Mononuclear cell (primary cell): ENCODE measurements around the gene C1R. TPM values are rescaled to one million over a fixed set of nuclear protein-coding genes. Genes with fewer than 3 reads are reported as not detected.

Experiments
- H3K27me3 ChIP-seq: 2 replicates; pipeline ENCODE4 v1.6.0; 2011; ENCODE audit warnings: low read length, control low read depth; ENCODE audit not compliant: insufficient read depth
- H3K4me1 ChIP-seq: 2 replicates; pipeline ENCODE4 v1.5.1; 2011; ENCODE audit warnings: mild to moderate bottlenecking, low read length, control low read depth; ENCODE audit not compliant: insufficient read depth
- H3K4me3 ChIP-seq: 2 replicates; pipeline ENCODE4 v1.5.1; 2011; ENCODE audit warnings: mild to moderate bottlenecking, low read length, moderate library complexity
- H3K9me3 ChIP-seq: 2 replicates; pipeline ENCODE4 v1.5.1; 2011; ENCODE audit warnings: low read depth, mild to moderate bottlenecking, control low read depth, low read length
- total RNA-seq: library from RNA; depleted of rRNA; stranded (reverse); fragments of >200 nt; gene quantifications from one replicate; pipeline ENCODE4 v1.2.3, GENCODE V29; 2012

Gene C1R
- total RNA-seq, 1 donor, result 1.4 TPM

DNA sequence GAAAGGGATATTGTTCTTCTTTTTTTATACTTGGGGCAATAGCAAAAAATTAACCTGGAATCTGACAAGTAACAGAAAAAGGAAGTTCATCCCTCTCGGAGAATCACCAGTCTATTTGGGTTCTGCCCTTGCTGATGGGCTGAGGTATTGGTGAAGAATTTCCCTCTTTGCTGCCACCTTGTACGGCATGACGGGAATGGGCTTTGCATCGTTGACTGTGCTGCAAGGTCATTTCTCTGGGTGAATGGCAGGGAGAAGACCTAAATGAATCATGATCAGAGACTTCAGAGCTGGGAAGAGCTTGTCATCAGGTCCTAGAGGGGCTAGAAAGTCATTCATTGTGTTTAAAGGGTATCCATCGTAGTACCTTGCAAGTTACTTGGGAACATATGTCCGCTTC lies 19.7 kb downstream of the C1R start:
- no peaks in the 10 kb centered on the region for H3K4me1 ChIP-seq
- no peaks in the 10 kb centered on the region for H3K27me3 ChIP-seq
- no peak overlapping the region for H3K4me3 ChIP-seq
- no peaks in the 10 kb centered on the region for H3K9me3 ChIP-seq

- Histone ChIP-seq H3K4me1 (no peaks in the 10 kb centered on the region), H3K4me3 (no peak overlapping the region), H3K9me3 (no peaks in the 10 kb centered on the region), H3K27me3 (no peaks in the 10 kb centered on the region)
Observed at GRCh38 chr12:7072035-7072434, 20.2 kb downstream of the C1R start.

DNA sequence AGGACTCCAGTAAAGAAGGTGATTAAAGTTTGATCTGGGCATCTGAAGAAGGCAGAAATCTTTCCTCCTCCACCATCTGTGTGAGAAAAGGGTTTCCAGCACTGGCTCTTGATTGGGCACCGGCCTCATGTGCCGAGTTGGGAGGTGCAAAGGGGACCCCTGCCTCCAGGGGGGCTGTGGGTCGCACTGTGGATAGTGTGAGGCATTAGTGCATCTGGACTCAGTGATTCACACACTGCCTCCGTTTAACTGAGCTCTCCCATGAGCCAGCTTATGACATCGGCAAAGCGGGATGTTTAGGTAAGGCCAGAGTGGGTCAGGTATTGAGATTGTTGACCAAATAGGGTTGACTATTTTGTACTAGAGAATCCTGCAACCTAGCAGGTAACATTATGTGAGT lies 22.9 kb downstream of the C1R start:
- no peaks in the 10 kb centered on the region for H3K27me3 ChIP-seq
- H3K4me3 ChIP-seq, result no peak overlapping the region
- H3K4me1 ChIP-seq, result no peaks in the 10 kb centered on the region
- no peaks in the 10 kb centered on the region for H3K9me3 ChIP-seq

DNA sequence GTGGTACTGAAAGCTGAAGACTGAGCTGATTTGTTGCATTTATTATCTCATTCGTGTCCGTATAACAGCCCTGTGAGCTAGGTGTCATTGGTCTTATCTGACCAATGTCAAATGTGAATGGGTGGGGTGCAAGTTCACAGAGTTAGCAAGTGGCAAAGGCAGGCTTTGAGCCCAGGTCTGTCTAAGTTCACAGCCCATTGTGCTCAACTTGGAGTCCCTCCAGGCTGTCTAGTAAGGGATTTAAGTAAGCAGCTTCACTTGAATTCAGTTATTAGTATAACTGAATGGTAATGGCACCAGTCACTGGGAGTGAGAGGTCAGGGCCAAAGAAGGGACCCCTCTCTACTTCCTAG lies 23.3 kb downstream of the C1R start:
- Histone ChIP-seq H3K4me3 (no peak overlapping the region), H3K27me3 (no peaks in the 10 kb centered on the region), H3K4me1 (no peaks in the 10 kb centered on the region), H3K9me3 (no peaks in the 10 kb centered on the region)

DNA sequence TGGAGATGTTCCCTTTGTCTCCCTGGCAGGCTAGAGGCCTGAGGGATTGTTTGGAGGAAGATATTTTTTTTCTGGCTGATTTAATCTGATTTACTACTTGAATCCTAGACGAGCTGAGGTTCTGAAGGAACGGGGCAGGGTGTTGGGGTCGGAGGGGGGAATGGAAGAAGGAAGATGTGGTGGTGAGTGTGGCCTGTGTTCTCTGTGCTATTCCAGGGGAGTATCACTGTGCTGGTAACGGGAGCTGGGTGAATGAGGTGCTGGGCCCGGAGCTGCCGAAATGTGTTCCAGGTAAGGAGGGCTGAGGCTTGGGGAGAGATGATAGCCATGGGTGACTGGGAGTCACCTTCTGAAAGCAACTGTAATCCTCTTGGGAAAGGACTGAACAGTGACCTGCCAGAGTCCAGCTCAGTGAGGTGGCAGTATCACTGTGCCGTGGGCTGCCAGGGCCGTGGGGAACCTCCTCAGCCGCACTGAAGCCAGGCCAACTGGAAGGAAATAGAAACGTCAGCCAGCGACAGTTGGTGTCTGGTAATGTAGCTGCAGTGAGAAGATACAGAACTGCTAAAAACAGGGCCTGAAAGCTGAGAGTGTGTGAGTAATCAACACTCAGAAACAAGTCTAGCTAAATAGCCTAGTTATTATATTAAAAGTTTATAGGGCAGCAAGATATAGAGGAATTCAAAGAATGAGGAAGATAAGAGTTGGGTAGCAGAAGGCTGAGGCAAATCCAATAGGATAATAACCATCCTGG lies 23.8 kb downstream of the C1R start:
- H3K9me3 ChIP-seq, result no peaks in the 10 kb centered on the region
- H3K4me1 ChIP-seq, result no peaks in the 10 kb centered on the region
- no peaks in the 10 kb centered on the region for H3K27me3 ChIP-seq
- no peak overlapping the region for H3K4me3 ChIP-seq

GRCh38 chr12:7067096-7067495 lies 25.1 kb downstream of the C1R start:
- Histone ChIP-seq H3K27me3 (no peaks in the 10 kb centered on the region), H3K4me3 (no peak overlapping the region), H3K9me3 (no peaks in the 10 kb centered on the region), H3K4me1 (no peaks in the 10 kb centered on the region)

- no peaks in the 10 kb centered on the region for H3K4me1 ChIP-seq
- H3K4me3 ChIP-seq, result no peak overlapping the region
- H3K9me3 ChIP-seq, result no peaks in the 10 kb centered on the region
- H3K27me3 ChIP-seq, result no peaks in the 10 kb centered on the region
Observed at GRCh38 chr12:7066596-7066995, 25.6 kb downstream of the C1R start.

DNA sequence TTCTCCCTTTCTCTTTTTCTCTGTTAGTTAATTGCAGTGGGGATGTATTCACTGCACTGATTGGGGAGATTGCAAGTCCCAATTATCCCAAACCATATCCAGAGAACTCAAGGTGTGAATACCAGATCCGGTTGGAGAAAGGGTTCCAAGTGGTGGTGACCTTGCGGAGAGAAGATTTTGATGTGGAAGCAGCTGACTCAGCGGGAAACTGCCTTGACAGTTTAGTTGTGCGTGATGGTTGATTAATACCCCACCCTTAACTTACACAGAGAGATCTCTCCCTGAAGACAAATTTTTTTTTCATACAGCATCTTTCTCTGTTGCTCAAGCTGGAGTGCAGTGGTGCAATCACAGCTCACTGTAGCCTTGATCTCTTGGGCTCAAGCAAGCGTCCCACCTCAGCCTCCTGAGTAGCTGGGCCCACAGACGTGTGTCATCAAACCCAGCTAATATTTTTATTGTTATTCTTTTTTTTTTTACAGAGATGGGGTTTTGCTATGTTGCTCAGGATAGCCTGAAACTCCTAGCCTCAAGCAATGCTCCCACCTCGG lies 27.1 kb downstream of the C1R start:
- Histone ChIP-seq H3K27me3 (no peaks in the 10 kb centered on the region), H3K4me3 (no peak overlapping the region), H3K4me1 (no peaks in the 10 kb centered on the region), H3K9me3 (no peaks in the 10 kb centered on the region)

DNA sequence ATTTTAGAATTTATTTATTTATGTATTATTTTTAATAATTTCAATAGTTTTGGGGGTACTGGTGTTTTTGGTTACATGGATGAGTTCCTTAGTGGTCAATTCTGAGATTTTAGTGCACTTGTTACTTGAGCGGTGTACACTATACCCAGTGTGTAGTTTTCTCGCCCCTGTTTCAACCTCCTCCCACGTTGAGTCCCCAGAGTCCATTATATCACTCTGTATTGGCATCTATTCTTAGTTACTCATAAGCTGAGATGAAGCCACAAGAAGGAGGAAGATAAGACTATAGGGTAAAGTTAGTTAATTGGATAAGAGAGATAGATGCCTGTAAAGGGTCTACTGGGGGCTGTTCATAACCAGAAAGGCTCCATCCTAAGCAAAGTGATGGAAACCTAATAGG lies 27.7 kb downstream of the C1R start:
- Histone ChIP-seq H3K27me3 (no peaks in the 10 kb centered on the region), H3K9me3 (no peaks in the 10 kb centered on the region), H3K4me3 (no peak overlapping the region), H3K4me1 (no peaks in the 10 kb centered on the region)

- Histone ChIP-seq H3K27me3 (no peaks in the 10 kb centered on the region), H3K4me1 (peaks cover 4% of the 10 kb centered on the region), H3K4me3 (no peak overlapping the region), H3K9me3 (no peaks in the 10 kb centered on the region)
Observed at GRCh38 chr12:7061596-7061995, 30.6 kb downstream of the C1R start.

GRCh38 chr12:7061138-7061537 lies 31.1 kb downstream of the C1R start:
- H3K27me3 ChIP-seq, result no peaks in the 10 kb centered on the region
- peaks cover 4% of the 10 kb centered on the region for H3K4me1 ChIP-seq
- no peak overlapping the region for H3K4me3 ChIP-seq
- H3K9me3 ChIP-seq, result no peaks in the 10 kb centered on the region

GRCh38 chr12:7060353-7060954 lies 31.8 kb downstream of the C1R start, which contains the start of gene C1S:
TSS of gene C1S (plus strand) at chr12:7060718. CDS start at chr12:7061913, 1,195 bp downstream.
- H3K4me1 ChIP-seq, result peaks cover 4% of the 10 kb centered on the region
- H3K27me3 ChIP-seq, result no peaks in the 10 kb centered on the region
- H3K4me3 ChIP-seq, result no peak within 1 kb of the TSS
- no peaks in the 10 kb centered on the region for H3K9me3 ChIP-seq

GRCh38 chr12:7059780-7060179 lies 32.5 kb downstream of the C1R start:
- Histone ChIP-seq H3K9me3 (no peaks in the 10 kb centered on the region), H3K27me3 (no peaks in the 10 kb centered on the region), H3K4me1 (peaks cover 4% of the 10 kb centered on the region), H3K4me3 (no peak overlapping the region)

- Histone ChIP-seq H3K4me1 (peaks cover 4% of the 10 kb centered on the region), H3K27me3 (no peaks in the 10 kb centered on the region), H3K9me3 (no peaks in the 10 kb centered on the region), H3K4me3 (no peak overlapping the region)
Observed at GRCh38 chr12:7058850-7059395, 33.3 kb downstream of the C1R start.

DNA sequence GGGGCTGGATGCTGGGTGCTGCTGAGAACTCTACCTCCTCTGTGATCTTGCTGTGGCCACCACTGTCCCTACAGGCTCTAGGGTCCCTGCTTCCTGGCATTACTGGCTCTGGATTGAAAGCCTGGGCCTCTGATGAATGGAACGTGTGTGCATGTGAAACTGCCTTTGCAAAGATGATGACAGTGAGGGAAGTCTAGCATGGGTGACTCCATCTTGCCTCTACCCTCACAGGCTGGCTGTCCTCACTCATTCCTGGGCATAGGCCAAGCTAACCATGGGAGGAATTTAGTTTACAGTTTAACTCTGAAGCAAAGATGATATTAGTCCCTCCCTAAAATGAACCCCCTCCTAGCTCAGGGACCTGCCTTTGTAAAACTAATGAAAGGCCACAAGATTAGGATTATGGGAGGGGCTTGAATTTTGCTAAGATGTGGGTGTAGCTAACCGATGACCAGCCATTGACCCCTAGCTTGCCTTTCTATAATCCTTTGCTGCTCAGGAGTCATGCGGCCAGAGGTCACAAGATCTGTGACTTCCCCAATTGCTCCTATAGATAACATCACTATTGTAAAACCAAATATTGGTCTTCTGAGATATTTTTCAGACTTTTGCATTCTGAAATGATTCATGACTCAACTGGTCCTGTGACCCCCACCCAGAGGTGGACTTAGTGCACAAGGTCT lies 33.9 kb downstream of the C1R start:
- no peaks in the 10 kb centered on the region for H3K27me3 ChIP-seq
- peaks cover 4% of the 10 kb centered on the region for H3K4me1 ChIP-seq
- H3K4me3 ChIP-seq, result no peak overlapping the region
- H3K9me3 ChIP-seq, result no peaks in the 10 kb centered on the region
